Chondrocyte (in vitro differentiated cells): ENCODE results near the gene PYURF. TPM values are rescaled to one million over a fixed set of nuclear protein-coding genes. Genes with fewer than 3 reads are reported as not detected.

Experiments
- DNase-seq: peaks from one replicate; pipeline ENCODE4 v3.0.0; 2021; ENCODE audit warnings: mixed read lengths, low spot score
- H3K27ac Mint-ChIP-seq: one replicate; pipeline ENCODE4 v1.8.0; 2021; ENCODE audit warnings: mild to moderate bottlenecking, moderate library complexity, mixed read lengths; ENCODE audit not compliant: unreplicated experiment
- H3K27me3 Mint-ChIP-seq: 2 replicates; pipeline ENCODE4 v1.8.0; 2021; ENCODE audit warnings: low read depth, mixed read lengths
- H3K36me3 Mint-ChIP-seq: 2 replicates; pipeline ENCODE4 v1.8.0; 2021; ENCODE audit warnings: low read depth, mixed read lengths
- H3K4me1 Mint-ChIP-seq: 2 replicates; pipeline ENCODE4 v1.8.0; 2021; ENCODE audit warnings: low read depth, mild to moderate bottlenecking, mixed read lengths
- H3K4me3 Mint-ChIP-seq: one replicate; pipeline ENCODE4 v1.8.0; 2021; ENCODE audit warnings: mild to moderate bottlenecking, moderate library complexity, mixed read lengths; ENCODE audit not compliant: unreplicated experiment
- H3K9me3 Mint-ChIP-seq: 2 replicates; pipeline ENCODE4 v1.8.0; 2021; ENCODE audit warnings: low read depth, mixed read lengths
- total RNA-seq: library from RNA; stranded (reverse); gene quantifications from 3 replicates; pipeline ENCODE4 v1.2.1, GENCODE V29; 2021
- TF ChIP-seq, protein P1 (sequence below): fragments of 200-600 bp; sonication (generic); IDR thresholded peaks from 2 replicates; pipeline ENCODE4 v1.5.0; 2021; ENCODE audit warnings: antibody characterized with exemption, mild to moderate bottlenecking, moderate library complexity

Gene PYURF
- total RNA-seq, 1 donor from 2014 or later: 59.5 TPM

GRCh38 chr4:88528861-88529260, 5.3 kb upstream of the PYURF start:
- Mint-ChIP-seq H3K4me1 (peaks cover 16% of the 10 kb centered on the region), H3K36me3 (no peaks in the 10 kb centered on the region), H3K9me3 (no peaks in the 10 kb centered on the region), H3K4me3 (no peak overlapping the region), H3K27ac (no peak overlapping the region), H3K27me3 (no peaks in the 10 kb centered on the region)
- TF ChIP-seq, protein P1, sequence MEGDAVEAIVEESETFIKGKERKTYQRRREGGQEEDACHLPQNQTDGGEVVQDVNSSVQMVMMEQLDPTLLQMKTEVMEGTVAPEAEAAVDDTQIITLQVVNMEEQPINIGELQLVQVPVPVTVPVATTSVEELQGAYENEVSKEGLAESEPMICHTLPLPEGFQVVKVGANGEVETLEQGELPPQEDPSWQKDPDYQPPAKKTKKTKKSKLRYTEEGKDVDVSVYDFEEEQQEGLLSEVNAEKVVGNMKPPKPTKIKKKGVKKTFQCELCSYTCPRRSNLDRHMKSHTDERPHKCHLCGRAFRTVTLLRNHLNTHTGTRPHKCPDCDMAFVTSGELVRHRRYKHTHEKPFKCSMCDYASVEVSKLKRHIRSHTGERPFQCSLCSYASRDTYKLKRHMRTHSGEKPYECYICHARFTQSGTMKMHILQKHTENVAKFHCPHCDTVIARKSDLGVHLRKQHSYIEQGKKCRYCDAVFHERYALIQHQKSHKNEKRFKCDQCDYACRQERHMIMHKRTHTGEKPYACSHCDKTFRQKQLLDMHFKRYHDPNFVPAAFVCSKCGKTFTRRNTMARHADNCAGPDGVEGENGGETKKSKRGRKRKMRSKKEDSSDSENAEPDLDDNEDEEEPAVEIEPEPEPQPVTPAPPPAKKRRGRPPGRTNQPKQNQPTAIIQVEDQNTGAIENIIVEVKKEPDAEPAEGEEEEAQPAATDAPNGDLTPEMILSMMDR: peak; percentile 81
- DNase-seq: no peak

DNA sequence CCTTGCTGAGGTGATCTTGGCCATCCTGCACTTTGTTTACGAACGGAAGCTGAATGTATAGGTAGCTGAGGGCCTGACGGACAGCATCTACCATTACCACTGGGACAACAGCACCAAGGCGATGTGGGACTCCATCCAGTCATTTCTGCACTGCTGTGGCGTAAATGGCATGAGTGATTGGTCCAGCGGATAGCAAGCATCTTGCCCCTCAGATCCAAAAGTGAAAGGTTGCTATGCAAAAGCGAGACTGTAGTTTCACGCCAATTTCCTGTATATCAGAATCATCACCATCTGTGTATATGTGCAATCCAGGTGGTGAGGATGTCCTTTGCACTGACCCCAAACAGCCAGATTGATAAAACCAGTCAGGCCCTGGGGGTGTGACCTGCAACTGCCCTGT, 4.2 kb upstream of the PYURF start:
- peaks cover 13% of the 10 kb centered on the region for H3K4me1 Mint-ChIP-seq
- no peaks in the 10 kb centered on the region for H3K36me3 Mint-ChIP-seq
- no peaks in the 10 kb centered on the region for H3K27me3 Mint-ChIP-seq
- peak overlapping the region; percentile 74 for H3K27ac Mint-ChIP-seq
- no peak for DNase-seq
- no peak overlapping the region for H3K4me3 Mint-ChIP-seq
- TF ChIP-seq, protein P1: no peak
- H3K9me3 Mint-ChIP-seq: no peaks in the 10 kb centered on the region

- Mint-ChIP-seq H3K4me3 (no peak overlapping the region), H3K27me3 (no peaks in the 10 kb centered on the region), H3K36me3 (no peaks in the 10 kb centered on the region), H3K9me3 (no peaks in the 10 kb centered on the region), H3K4me1 (peaks cover 23% of the 10 kb centered on the region), H3K27ac (peak overlapping the region; percentile 63)
- TF ChIP-seq, protein P1: peak; percentile 80
- no peak for DNase-seq
These were observed 2.7 kb upstream of the PYURF start for GRCh38 chr4:88526221-88526815.

- H3K36me3 Mint-ChIP-seq: peaks cover 3% of the 10 kb centered on the region
- no peaks in the 10 kb centered on the region for H3K9me3 Mint-ChIP-seq
- no peaks in the 10 kb centered on the region for H3K27me3 Mint-ChIP-seq
- H3K27ac Mint-ChIP-seq: peak overlapping the region; percentile 93
- H3K4me1 Mint-ChIP-seq: peaks cover 23% of the 10 kb centered on the region
- H3K4me3 Mint-ChIP-seq: peak overlapping the region; percentile 90
- TF ChIP-seq, protein P1: no peak
- DNase-seq: no peak
These were observed 595 bp upstream of the PYURF start for GRCh38 chr4:88524171-88524570.

DNA sequence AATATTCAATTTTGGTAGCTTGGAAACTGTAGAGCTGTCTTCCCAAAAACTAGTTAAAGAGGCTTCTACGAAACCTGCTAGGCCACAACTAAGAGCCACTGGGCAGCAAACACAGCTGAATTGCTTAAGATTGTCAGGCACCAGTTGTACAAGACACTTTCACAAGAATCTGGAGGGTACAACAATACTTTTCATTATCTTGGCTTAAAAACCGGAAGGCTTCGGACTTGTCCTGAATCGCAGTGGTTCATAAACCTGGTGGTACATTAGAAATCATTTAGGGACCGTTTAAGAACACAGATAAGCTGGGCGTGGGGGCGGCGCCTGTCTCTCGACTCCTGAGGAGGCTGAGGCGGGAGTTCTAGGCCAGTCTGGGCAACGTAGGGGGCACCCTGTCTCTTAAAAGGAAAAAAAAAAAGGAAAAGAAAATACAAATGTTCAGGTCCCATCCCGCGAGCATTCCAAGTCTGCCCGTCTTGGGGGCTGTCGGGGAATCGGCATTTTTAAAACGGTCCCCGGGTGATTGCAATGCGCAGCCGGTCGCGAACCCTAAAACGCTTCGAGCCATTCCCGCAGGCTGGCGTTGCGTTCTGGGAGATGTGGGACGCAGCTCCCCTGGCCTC, 763 bp downstream of the PYURF start:
- TF ChIP-seq, protein P1: no peak

More for the DNA sequence above, 763 bp downstream of the PYURF start:
- peaks cover 3% of the 10 kb centered on the region for H3K36me3 Mint-ChIP-seq
- H3K4me1 Mint-ChIP-seq: peaks cover 23% of the 10 kb centered on the region
- no peaks in the 10 kb centered on the region for H3K27me3 Mint-ChIP-seq
- DNase-seq: no peak
- peak overlapping the region; percentile 93 for H3K27ac Mint-ChIP-seq
- peak overlapping the region; percentile 90 for H3K4me3 Mint-ChIP-seq
- no peaks in the 10 kb centered on the region for H3K9me3 Mint-ChIP-seq
